HCT116 (cell line): ENCODE data around the gene MSH3.

Source experiments
- ATF3 ChIP-seq: IDR thresholded peaks from 2 replicates; pipeline ENCODE4 v1.6.1; 2012
- CTCF ChIP-seq, 3 experiments: fragments of 200-600 bp in 1 of 3; sonication (generic) in 1 of 3; IDR thresholded peaks in 2 of 3; conservative IDR thresholded peaks in 1 of 3; 2 replicates each; pipeline ENCODE4 v1.5.1; 2012 to 2017; ENCODE audit warnings: low read depth in 2 of 3, low read length in 2 of 3, antibody characterized with exemption in 1 of 3, borderline replicate concordance in 1 of 3, control low read depth in 1 of 3, mild to moderate bottlenecking in 1 of 3, mixed read lengths in 1 of 3, mixed run types in 1 of 3, moderate library complexity in 1 of 3; ENCODE audit not compliant: insufficient read depth in 1 of 3
- FOSL1 ChIP-seq: IDR thresholded peaks from 2 replicates; pipeline ENCODE4 v1.6.1; 2012; ENCODE audit warnings: low read depth
- JUND ChIP-seq: IDR thresholded peaks from 2 replicates; pipeline ENCODE4 v1.6.1; 2012
- MAX ChIP-seq: IDR thresholded peaks from 2 replicates; pipeline ENCODE4 v1.6.1; 2012
- POLR2A ChIP-seq: IDR thresholded peaks from 2 replicates; pipeline ENCODE4 v1.7.0; 2011; ENCODE audit warnings: borderline replicate concordance; ENCODE audit not compliant: insufficient read depth, insufficient read length; ENCODE audit errors: extremely low read depth
- POLR2AphosphoS5 ChIP-seq: IDR thresholded peaks from 2 replicates; pipeline ENCODE4 v1.6.1; 2011; ENCODE audit warnings: mild to moderate bottlenecking, low read depth, low read length, moderate library complexity
- SIN3A ChIP-seq: IDR thresholded peaks from 2 replicates; pipeline ENCODE4 v1.6.1; 2012; ENCODE audit warnings: low read depth
- TCF7L2 ChIP-seq: IDR thresholded peaks from 2 replicates; pipeline ENCODE4 v1.7.0; 2011; ENCODE audit warnings: borderline replicate concordance, inconsistent platforms; ENCODE audit not compliant: insufficient read depth, insufficient read length; ENCODE audit errors: extremely low read depth
- YY1 ChIP-seq: IDR thresholded peaks from 2 replicates; pipeline ENCODE4 v1.6.1; 2011; ENCODE audit warnings: low read length, low read depth, moderate library complexity, mild to moderate bottlenecking; ENCODE audit not compliant: insufficient replicate concordance; ENCODE audit errors: extremely low read depth
- ZFX ChIP-seq: fragments of 450-650 bp; IDR thresholded peaks from 2 replicates; pipeline ENCODE4 v1.6.1; 2017

DNA sequence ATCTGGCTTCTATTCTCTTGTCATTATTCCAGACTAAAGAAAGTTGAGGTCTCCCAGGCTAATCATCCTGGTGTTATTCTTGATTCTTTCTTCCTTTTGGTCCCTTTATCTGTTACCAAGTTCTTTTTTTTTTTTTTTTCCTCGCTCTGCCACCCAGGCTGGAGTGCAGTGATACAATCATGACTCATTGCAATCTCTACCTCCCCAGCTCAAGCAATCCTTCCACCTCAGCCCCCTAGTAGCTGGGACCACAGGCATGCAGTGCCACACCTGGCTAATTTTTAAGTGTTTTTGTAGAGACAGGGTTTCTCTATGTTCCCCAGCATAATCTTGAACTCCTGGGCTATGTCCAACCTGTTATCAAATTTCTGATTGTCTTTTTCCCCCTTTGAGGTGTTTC lies 126.9 kb downstream of the MSH3 start:
- TF ChIP-seq CTCF (IDR thresholded peaks at IDR 0.05 in 2 of 3, conservative IDR thresholded peaks at IDR 0.05 in 1 of 3; ENCODE audit: borderline replicate concordance in 1 of 3, insufficient read depth in 1 of 3, low read depth in 2 of 3, low read length in 2 of 3) (no peak), ATF3 (no peak), POLR2A (no peak), SIN3A (no peak), ZFX (no peak), TCF7L2 (no peak), FOSL1 (peak; percentile 82), YY1 (no peak), POLR2AphosphoS5 (no peak), MAX (no peak), JUND (peak; percentile 67)
